Mucosa of gallbladder (tissue), 1 donor: ENCODE results near the gene GP1BA. TPM values are rescaled to one million over a fixed set of nuclear protein-coding genes. Genes with fewer than 3 reads are reported as not detected.
"Not testable (repeated sequence)": the region's sequence is repeated elsewhere in the genome, so short reads cannot be mapped to it uniquely, and the experiment has no call there.

Source experiments
- DNase-seq: peaks from one replicate; pipeline ENCODE4 v3.0.0-alpha.2; 2020; ENCODE audit warnings: low spot score
- total RNA-seq: library from RNA; stranded (reverse); gene quantifications from one replicate; pipeline ENCODE4 v1.2.1, GENCODE V29; 2021
- donor health status: DM: no; HTN: no; CAD: no.

Gene GP1BA
- total RNA-seq, 1 donor from 2014 or later, result not detected

DNA sequence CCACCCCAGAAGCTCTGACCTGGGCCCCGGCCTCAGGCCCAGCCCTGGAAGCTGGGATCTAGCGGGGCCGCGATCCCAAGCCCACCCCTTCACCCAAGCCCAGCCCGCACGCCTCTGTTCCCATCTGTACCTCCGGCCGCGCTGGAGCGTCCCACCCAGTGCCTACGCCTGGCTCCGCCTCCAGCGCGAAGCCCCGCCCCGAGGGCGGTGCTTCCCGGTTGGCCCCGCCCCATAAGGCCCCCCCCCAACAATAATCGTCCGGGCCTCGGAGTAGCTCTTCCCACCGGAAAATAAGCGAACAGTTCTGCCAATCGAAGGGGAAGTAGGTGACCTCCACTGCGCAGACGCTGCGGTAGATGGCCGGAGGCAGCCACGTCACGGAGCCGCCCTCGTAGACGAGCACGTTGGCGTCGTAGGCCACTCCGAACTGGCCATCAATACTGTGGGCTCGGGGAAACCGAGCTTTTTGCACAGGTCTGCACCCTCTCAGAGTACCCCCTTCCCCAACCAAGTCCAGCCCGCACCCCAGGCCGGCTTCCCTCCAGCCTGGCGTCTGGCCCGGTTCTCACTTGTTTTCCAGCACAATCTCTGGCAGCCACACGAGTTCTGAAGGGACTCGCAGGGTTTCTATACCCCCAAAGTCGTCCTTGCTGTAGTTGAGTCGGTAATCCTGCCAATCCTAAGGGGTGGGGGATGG, 30.3 kb upstream of the GP1BA start:
- peak; percentile 85 for DNase-seq

DNA sequence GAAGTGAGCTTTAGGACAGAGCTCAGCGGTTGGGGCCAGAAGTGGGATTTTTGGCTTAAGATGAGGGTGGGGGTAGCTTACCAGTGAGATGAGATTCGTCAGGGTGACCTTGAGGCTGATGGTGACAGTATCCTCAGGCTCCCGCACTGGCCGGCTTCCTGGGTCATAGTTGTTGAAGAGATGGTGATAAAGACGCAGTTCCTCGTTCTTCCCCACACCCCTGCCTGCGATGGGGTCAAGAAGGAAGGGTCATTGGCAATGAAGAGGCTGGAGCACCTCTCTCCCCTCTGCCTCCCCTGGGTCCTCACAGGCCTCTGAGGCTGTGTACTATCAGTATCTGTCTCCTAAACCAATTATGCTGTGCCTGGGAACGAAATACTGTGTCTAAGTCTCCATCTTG, 29.5 kb upstream of the GP1BA start:
- DNase-seq, result no peak

DNA sequence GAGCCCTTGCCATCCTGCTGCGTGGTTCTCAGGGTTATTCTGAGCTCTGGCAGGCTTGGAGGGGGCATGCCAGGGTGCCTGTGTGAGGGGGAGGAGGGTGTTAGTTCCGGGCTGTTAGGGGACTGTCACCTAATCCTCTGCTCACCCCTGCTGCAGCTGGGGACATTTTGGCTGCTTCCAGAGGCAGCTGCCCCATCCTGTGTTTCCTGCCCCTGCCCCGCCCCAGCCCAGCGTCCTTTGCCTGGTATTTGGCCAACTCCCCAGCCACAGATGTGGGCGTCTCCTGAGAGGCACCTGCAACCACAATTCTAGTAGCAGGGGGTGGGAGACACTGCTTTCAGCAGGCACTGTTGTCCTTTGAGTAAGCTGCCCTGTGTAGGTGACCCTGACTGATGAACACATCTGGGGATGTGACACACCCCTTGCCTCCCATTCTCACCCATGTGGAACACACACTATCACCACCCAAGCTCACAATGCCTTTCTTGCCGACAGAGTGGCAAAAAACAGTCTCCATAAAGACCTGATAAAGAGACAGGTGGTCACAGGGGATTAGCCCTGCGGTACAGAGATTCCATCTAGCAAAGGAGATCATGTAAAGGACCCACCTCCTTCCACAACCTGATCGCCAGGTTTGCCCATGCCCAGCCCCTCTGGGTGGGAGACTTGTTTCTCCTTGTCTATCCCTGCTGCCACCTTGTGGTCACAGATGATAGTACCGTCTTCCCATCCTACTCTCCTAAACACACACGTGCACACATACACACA, 28.8 kb upstream of the GP1BA start, which contains the start of gene CHRNE:
Gene CHRNE (minus strand): TSS at position 48 of the 768 bp plus-strand sequence. CDS start 35 bp downstream, at position 13.
- DNase-seq, result peak; percentile 91

DNA sequence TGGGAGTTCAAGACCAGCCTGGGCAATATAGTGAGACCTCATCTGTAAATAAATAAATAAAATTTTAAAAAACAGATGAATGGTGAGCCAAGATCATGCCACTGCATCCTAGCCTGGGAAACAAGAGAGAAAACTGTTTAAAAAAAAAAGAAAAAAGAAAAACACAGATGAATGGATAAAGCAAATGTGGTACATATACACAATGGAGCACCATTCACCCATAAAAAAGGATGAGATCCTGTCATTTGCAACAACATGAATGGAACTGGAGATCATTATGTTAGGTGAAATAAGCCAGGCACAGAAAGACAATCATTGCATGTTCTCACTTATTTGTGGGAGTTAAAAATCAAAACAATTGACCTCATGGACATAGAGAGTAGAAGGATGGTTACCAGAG, 25.4 kb upstream of the GP1BA start:
- DNase-seq, result not testable (repeated sequence)

DNA sequence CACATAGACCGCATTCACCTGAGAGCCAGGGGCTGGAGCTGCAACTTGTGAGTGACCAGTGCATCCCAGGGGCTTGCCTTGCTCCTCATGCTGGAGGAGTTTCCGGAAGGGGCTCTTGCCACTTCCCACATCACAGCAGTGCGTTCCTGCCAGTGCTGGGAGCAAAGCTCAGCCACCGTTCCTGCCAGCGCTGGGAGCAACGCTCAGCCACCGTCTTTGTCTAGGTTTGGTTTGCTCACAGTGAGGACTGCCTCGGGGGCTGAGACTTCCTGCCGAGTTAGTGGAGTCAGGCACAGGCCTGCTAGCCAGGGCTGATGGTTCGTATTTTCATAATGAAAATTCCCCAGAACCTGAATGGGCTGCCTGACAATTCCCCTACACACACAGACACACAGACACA, 23.8 kb upstream of the GP1BA start:
- no peak for DNase-seq

DNA sequence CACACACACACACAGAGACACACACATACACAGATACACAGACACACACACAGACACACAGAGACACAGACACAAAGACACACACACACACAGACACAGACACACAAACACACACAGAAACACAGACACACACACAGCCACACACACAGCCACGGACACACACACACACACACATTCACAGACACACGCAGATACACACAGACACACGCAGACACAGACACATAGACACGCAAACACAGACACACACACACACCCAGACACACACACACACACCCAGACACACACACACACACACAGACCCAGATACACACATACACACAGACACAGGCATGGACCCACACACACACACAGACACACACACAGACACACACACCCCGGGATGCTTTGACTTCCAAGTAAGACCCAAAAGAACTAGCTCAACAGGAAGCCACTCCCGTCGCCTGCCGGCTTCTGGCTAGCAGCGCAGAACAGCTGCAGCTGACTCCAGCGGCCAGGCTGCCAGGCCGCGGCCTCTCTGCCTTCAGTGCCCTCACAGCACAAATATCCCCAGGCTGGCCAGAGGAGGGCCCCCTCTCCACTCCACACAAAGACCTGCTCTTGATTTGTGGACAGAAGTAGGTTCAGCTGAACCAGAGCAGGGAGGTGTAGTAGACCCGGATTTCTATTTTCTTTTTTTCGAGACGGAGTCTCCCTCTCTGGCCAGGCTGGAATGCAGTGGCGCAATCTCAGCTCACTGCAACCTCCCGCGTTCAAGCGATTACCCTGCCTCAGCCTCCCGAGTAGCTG, 23.2 kb upstream of the GP1BA start:
- DNase-seq, result peak; percentile 91

DNA sequence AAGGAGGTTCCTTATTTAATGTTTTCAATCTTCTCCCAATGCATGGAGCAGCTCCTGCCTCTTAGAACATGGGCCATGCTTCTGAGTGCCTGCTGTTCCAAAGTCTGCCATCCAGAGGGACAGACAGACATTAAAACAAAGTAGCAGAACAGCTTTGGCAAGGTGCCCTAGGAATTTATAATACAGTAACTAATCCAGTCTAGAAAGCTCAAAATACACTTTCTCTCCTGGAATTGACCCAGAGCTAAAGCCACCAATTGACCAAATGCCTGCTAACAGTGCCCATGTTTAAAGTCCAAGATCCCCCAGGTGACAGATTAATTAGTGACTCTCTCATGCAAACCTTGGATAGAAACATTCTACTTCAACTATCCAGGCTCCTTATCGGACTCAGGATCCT, 18.1 kb upstream of the GP1BA start:
- no peak for DNase-seq

DNA sequence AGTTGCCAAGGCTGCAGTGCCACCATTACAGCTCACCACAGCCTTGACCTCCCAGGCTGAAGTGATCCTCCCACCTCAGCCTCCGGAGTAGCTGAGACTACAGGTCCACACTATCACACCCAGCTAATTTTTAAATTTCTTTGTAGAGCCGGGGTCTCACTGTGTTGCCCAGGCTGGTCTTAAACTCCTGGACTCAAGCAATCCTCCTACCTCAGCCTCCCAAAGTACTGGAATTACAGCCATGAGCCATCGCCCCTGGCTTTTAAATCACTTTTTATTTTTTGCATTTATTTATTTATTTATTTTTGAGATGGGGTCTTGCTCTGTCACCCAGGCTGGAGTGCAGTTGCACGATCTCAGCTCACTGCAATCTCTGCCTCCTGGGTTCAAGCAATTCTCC, 17.5 kb upstream of the GP1BA start:
- not testable (repeated sequence) for DNase-seq

DNA sequence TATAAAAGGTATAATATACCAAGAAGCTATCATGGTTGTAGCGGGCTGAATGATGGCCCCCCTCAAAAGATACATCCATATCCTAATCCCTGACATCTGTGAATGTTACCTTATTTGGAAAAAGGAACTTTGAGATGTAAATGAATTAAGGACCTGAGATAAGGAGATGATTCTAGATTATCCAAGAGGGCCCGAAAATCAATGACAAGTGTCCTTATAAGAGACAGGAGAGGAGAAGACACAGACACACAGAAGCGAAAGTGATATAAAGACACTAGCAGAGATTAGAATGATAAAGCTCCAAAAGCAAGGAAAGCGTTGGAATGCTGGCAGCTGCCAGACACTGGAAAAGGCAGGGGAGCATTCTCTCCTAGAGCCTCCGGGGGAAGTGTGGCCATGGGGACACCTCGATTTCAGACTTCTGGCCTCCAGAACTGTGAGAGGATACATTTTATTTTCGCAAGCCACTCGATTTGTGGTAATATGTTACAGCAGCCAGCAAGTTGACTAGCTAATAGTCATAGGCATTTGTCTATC, 12.5 kb upstream of the GP1BA start:
- DNase-seq, result no peak

DNA sequence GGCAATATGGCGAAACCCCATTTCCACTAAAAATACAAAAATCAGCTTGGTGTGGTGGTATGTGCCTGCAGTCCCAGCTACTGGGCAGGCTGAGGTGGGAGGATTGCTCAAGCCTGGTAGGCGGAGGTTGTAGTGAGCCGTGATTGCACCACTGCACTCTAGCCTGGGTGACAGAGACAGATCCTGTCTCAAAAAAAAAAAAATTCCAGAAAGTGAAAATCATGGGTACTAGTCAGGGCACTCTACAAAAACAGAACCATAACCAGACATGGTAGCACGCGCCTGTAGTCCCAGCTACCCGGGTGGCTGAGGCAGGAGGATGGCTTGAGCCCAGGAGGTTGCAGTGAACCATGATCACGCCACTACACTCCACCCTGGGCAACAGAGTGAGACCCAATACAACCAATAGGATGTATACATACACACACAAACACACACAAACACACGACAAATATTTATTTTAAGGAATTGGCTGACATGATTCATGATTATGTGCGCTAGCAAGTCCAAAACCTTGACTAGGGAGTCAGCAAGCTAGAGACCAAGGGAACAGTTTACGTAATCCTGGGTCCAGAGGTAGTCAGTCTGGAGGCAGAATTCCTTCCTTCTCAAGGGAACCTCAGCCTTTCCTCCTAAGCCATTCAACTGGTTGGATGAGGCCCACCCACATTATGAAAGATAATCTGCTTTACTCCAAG, 11.6 kb upstream of the GP1BA start:
- no peak for DNase-seq

DNA sequence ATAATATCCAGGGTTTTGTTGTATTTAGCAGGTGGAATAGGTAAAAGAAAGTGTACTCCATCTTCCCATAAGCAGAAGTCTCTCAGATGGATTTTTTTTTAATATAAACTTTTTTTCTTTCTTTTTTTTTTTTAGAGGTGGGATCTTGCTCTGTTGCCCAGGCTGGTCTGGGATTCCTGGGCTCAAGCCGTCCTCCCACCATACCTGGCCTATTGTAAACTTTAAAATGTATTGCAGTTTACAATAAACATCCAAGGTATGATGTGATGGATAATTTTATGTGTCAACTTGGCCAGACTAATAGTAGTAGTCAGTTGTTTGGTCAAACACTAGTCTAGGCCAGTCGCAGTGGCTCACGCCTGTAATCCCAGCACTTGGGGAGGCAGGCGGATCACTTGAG, 10.8 kb upstream of the GP1BA start:
- no peak for DNase-seq

DNA sequence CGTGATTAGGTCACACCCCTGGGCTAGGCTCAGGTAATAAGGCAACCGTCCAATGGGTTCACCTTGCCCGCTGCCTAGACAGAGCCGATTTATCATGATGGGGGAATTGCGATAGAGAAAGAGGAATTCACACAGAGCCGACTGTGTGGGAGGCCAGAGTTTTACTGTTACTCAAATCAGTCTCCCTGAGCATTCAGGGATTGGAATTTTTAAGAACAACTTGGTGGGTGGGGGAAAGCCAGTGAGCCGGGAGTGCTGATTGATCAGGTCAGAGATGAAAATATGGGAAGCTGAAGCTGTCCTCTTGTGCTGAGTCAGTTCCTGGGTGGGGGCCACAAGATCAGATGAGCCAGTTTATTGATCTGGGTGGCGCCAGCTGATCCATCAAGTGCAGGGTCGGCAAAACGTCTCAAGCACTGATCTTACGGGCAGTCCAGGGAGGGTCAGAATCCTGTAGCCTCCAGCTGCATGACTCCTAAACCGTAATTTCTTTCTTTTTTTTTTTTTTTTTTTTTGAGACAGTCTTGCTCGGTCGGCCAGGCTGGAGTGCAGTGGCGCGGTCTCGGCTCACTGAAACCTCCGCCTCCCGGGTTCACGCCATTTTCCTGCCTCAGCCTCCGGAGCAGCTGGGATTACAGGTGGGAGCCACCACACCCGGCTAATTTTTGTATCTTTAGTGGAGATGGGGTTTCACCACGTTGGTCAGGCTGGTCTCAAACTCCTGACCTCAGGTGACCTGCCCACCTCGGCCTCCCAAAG, 5.3 kb upstream of the GP1BA start:
- not testable (repeated sequence) for DNase-seq

DNA sequence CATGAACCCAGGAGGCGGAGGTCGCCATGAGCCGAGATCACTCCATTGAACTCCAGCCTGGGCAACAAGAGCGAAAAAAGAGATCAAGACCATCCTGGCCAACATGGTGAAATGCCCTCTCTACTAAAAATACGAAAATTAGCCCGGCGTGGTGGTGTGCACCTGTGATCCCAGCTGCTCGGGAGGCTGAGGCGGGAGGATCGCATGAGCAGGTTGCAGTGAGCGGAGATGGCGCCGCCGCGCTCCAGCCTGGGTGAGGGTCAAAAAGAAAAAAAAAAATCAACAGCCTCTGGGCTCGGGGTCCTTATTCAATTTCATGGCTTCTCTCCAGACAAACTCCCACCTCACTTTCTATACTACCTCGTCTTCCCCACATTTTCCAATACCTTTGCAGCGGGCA, 3.2 kb upstream of the GP1BA start:
- DNase-seq, result no peak

DNA sequence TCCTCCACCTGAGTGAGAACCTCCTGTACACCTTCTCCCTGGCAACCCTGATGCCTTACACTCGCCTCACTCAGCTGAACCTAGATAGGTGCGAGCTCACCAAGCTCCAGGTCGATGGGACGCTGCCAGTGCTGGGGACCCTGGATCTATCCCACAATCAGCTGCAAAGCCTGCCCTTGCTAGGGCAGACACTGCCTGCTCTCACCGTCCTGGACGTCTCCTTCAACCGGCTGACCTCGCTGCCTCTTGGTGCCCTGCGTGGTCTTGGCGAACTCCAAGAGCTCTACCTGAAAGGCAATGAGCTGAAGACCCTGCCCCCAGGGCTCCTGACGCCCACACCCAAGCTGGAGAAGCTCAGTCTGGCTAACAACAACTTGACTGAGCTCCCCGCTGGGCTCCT, 679 bp downstream of the GP1BA start:
- DNase-seq, result no peak

DNA sequence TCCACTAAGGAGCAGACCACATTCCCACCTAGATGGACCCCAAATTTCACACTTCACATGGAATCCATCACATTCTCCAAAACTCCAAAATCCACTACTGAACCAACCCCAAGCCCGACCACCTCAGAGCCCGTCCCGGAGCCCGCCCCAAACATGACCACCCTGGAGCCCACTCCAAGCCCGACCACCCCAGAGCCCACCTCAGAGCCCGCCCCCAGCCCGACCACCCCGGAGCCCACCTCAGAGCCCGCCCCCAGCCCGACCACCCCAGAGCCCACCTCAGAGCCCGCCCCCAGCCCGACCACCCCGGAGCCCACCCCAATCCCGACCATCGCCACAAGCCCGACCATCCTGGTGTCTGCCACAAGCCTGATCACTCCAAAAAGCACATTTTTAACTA, 1.6 kb downstream of the GP1BA start:
- DNase-seq, result no peak

DNA sequence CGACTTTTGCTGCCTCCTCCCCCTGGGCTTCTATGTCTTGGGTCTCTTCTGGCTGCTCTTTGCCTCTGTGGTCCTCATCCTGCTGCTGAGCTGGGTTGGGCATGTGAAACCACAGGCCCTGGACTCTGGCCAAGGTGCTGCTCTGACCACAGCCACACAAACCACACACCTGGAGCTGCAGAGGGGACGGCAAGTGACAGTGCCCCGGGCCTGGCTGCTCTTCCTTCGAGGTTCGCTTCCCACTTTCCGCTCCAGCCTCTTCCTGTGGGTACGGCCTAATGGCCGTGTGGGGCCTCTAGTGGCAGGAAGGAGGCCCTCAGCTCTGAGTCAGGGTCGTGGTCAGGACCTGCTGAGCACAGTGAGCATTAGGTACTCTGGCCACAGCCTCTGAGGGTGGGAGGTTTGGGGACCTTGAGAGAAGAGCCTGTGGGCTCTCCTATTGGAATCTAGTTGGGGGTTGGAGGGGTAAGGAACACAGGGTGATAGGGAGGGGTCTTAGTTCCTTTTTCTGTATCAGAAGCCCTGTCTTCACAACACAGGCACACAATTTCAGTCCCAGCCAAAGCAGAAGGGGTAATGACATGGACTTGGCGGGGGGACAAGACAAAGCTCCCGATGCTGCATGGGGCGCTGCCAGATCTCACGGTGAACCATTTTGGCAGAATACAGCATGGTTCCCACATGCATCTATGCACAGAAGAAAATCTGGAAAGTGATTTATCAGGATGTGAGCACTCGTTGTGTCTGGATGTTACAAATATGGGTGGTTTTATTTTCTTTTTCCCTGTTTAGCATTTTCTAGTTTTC, 2.3 kb downstream of the GP1BA start:
- DNase-seq, result no peak

DNA sequence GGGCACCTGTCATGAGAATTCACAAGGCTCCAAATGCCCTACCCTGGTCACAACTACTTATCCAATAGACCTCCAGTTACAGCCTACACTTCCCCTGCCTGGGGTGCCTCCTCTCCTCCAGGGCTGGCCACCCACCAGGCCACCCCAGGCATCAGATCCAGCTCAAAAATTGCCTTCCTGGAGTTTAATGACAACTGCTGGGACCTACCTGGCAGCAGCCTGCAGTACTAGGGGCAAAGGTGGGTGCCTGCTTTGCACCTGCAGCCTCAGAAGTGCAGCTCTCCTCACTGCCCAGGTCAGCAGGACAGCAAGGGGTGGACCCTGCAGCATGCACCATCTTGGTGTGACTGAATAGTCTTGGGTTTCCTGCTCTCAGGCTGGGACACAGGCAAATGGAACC, 3.6 kb downstream of the GP1BA start:
- DNase-seq, result no peak

DNA sequence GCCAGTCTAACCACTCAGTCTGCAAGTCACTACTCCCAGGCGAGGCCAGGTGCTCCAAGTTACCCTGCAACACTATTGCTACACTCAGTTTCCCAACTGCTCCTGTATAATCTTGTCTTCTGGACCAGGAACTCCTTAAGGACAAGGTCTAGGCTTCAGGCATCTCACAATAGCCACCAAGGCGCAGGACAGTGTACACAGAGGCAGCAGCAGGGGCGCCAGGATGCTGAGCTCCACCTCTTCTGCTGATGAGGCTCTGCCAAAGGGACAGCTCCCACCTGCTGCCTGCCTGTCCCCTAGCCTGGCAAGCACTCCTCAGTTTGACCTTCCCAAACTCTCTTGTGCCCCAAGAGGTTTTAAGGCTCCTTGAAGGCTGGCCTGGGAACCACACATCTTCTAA, 4.4 kb downstream of the GP1BA start:
- no peak for DNase-seq

DNA sequence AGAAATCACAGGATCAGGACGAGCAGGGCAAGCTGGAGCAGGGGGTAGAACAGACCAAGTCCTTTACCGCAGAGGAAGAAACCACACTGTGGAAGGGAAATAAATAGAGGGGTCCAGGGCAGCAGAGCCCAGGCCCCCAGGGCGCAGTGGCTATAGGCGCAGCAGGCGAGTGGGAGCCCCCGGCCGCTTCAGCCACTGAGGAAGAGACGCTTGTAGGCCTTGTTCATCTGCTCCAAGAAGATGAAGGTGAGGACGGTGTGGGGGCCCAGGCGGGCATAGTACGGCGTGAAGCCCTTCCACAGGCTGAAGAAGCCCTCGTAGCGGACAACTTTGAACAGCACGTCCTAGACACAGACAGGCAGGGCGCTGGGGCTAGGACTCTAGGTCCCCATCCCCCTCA, 5.5 kb downstream of the GP1BA start:
- DNase-seq, result no peak

DNA sequence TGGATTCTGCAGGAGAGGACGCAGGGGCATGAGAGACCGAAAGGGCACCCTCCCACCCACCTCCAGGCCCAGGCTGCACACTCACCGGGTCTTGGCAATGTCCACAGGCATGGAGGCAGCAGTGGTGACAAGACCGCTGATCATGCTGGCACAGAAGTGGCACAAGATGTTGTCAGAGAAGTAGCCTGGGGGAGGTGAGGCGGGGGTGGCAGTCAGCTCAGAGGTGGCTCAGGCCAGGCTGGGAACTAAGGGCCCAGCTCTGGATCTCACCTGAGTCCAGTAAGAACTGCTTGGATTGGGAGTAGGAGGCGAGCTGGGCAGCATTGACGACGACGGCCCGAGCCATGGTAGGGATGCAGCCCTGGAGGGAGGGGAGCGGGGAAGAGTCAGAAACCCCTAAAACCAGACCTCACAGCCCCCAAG, 6.0 kb downstream of the GP1BA start:
- DNase-seq, result no peak
